T-helper 2 cell treated with Interferon-gamma antibody and Interleukin-4, amounts not matched to agents 5 μg/mL and 100 μg/mL, for 36 hours (primary cell): ENCODE results near the gene DACH2.

ENCODE experiments used
- DNase-seq: peaks from one replicate; pipeline ENCODE4 v3.0.0; 2021; ENCODE audit warnings: low spot score
- H3K27ac Mint-ChIP-seq: one replicate; pipeline ENCODE4 v1.8.0; 2021; ENCODE audit warnings: mild to moderate bottlenecking, mixed read lengths
- H3K27me3 Mint-ChIP-seq: one replicate; pipeline ENCODE4 v1.8.0; 2021; ENCODE audit warnings: low read depth, mixed read lengths
- H3K36me3 Mint-ChIP-seq: one replicate; pipeline ENCODE4 v1.8.0; 2021; ENCODE audit warnings: low read depth, mixed read lengths
- H3K4me1 Mint-ChIP-seq: one replicate; pipeline ENCODE4 v1.8.0; 2021; ENCODE audit warnings: low read depth, mixed read lengths
- H3K4me3 Mint-ChIP-seq: one replicate; pipeline ENCODE4 v1.8.0; 2022; ENCODE audit warnings: mild to moderate bottlenecking, moderate library complexity, mixed read lengths
- H3K9me3 Mint-ChIP-seq: one replicate; pipeline ENCODE4 v1.8.0; 2021; ENCODE audit warnings: mixed read lengths

Gene DACH2

GRCh38 chrX:86370927-86371326, 222.7 kb downstream of the DACH2 start:
- H3K9me3 Mint-ChIP-seq: no peaks in the 10 kb centered on the region
- H3K4me3 Mint-ChIP-seq: no peak overlapping the region
- DNase-seq: no peak
- H3K27ac Mint-ChIP-seq: no peak overlapping the region
- no peaks in the 10 kb centered on the region for H3K27me3 Mint-ChIP-seq
- H3K4me1 Mint-ChIP-seq: no peaks in the 10 kb centered on the region
- H3K36me3 Mint-ChIP-seq: no peaks in the 10 kb centered on the region

GRCh38 chrX:86379209-86379608, 231.0 kb downstream of the DACH2 start:
- no peaks in the 10 kb centered on the region for H3K27me3 Mint-ChIP-seq
- H3K9me3 Mint-ChIP-seq: no peaks in the 10 kb centered on the region
- no peaks in the 10 kb centered on the region for H3K36me3 Mint-ChIP-seq
- DNase-seq: no peak
- H3K4me1 Mint-ChIP-seq: no peaks in the 10 kb centered on the region
- no peak overlapping the region for H3K4me3 Mint-ChIP-seq
- no peak overlapping the region for H3K27ac Mint-ChIP-seq

DNA sequence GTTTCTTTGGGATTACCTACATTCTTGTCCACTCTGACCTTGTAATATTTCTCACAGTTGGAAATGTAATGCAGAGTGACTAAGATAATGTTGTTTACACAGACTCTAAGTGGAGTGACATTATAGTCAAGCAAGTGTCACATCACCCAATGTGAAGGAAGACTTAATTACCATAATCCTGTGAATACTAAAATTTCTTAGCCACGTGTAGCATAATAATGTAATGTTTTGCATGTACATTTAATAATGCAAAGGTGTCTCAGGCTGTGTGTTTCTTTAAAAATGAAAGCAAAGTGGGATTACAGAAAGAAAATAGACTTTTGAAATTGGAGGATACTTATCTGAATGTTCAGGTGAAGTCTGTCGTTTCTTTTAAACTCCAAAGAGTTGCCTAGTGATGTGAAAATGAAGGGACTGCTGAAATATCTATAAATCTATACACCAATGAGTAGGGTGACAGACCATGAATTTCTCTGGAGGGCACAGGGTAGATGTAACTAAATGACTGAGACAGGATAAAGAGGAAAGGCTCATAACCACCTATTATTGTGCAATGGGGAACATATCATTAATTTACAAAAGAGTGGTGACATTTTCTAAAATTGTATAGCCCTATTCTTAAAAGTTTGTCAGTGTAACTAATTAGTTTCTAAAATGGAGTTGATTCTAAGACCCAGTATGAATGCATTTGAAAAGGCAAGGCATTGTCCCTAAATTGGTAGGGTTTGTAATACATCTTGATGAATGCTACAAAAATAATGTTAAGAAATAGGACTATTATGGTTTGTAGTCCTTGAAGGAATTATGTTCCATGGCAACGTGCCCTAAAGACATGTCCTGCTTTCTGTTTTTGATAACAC, 235.7 kb downstream of the DACH2 start:
- Mint-ChIP-seq H3K36me3 (no peaks in the 10 kb centered on the region), H3K4me1 (no peaks in the 10 kb centered on the region), H3K27me3 (no peaks in the 10 kb centered on the region), H3K9me3 (no peaks in the 10 kb centered on the region), H3K4me3 (no peak overlapping the region), H3K27ac (no peak overlapping the region)
- DNase-seq: no peak

- H3K4me1 Mint-ChIP-seq: no peaks in the 10 kb centered on the region
- DNase-seq: no peak
- peaks cover 1% of the 10 kb centered on the region for H3K9me3 Mint-ChIP-seq
- H3K4me3 Mint-ChIP-seq: no peak overlapping the region
- no peaks in the 10 kb centered on the region for H3K36me3 Mint-ChIP-seq
- H3K27ac Mint-ChIP-seq: no peak overlapping the region
- H3K27me3 Mint-ChIP-seq: no peaks in the 10 kb centered on the region
Measured at GRCh38 chrX:86407371-86407770, 259.1 kb downstream of the DACH2 start.

DNA sequence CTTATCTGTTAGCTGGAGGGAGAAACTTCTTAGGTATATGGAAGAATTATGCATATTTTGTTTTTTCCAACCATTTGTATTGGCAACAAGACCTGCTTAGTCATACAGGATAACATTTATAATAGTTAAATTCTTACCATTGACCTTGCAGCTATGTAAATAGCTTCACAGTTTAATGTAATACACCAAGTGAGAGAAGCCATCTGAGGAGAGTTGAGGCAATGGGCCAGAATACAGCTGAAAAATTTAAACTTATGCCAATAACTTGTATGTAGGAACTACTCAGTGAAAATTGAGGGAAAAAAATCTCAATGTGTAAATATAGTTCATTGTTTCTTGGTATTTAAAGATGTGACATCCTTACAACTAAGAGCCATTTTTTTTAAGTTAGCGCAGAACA, 273.5 kb downstream of the DACH2 start:
- DNase-seq: no peak
- Mint-ChIP-seq H3K27me3 (no peaks in the 10 kb centered on the region), H3K36me3 (no peaks in the 10 kb centered on the region), H3K27ac (no peak overlapping the region), H3K9me3 (no peaks in the 10 kb centered on the region), H3K4me3 (no peak overlapping the region), H3K4me1 (no peaks in the 10 kb centered on the region)

DNA sequence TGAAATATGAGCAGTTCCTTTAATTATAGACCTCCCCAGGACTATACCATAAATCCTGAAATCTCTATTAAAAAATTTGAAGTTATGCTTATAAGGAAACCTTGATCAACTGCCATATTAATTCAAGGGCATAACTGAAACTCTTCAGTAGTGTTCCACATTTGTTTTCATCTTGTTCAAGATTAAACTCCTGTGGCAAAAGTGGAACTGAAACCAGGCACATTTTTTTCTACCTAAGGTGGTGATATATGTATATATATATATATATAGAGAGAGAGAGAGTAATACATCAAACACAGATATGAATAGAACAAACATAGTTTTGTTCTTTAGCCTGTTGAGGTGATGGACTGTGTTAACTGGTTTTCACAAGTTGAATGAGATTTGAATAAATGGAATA, 287.9 kb downstream of the DACH2 start:
- H3K36me3 Mint-ChIP-seq: no peaks in the 10 kb centered on the region
- no peaks in the 10 kb centered on the region for H3K27me3 Mint-ChIP-seq
- peaks cover 11% of the 10 kb centered on the region for H3K9me3 Mint-ChIP-seq
- H3K27ac Mint-ChIP-seq: no peak overlapping the region
- H3K4me1 Mint-ChIP-seq: no peaks in the 10 kb centered on the region
- DNase-seq: no peak
- no peak overlapping the region for H3K4me3 Mint-ChIP-seq

DNA sequence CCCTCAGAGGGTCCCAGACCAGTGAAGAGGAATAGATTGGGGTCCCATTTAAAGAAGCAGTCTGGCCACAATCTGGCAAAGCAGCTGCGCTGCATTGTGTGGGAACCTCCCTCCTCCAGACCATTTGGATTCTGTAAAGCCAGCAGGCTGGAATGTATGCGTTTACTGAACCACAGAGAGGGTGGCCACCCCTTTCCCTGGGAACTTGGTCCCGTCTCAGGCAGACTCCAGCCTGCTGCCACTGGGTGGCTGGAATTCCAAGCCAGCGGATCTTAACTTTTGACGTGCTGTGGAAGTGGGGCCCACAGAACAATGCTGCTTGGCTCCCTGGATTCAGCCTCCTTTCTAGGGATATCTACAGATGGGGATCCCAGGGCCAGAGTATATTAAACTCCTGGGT, 307.2 kb downstream of the DACH2 start:
- no peaks in the 10 kb centered on the region for H3K4me1 Mint-ChIP-seq
- H3K9me3 Mint-ChIP-seq: peaks cover 13% of the 10 kb centered on the region
- no peak overlapping the region for H3K27ac Mint-ChIP-seq
- H3K36me3 Mint-ChIP-seq: no peaks in the 10 kb centered on the region
- no peaks in the 10 kb centered on the region for H3K27me3 Mint-ChIP-seq
- DNase-seq: no peak
- H3K4me3 Mint-ChIP-seq: no peak overlapping the region

GRCh38 chrX:86460760-86461159, 312.5 kb downstream of the DACH2 start:
- H3K27ac Mint-ChIP-seq: no peak overlapping the region
- H3K9me3 Mint-ChIP-seq: no peaks in the 10 kb centered on the region
- no peaks in the 10 kb centered on the region for H3K36me3 Mint-ChIP-seq
- H3K4me3 Mint-ChIP-seq: no peak overlapping the region
- H3K4me1 Mint-ChIP-seq: no peaks in the 10 kb centered on the region
- no peaks in the 10 kb centered on the region for H3K27me3 Mint-ChIP-seq
- no peak for DNase-seq

DNA sequence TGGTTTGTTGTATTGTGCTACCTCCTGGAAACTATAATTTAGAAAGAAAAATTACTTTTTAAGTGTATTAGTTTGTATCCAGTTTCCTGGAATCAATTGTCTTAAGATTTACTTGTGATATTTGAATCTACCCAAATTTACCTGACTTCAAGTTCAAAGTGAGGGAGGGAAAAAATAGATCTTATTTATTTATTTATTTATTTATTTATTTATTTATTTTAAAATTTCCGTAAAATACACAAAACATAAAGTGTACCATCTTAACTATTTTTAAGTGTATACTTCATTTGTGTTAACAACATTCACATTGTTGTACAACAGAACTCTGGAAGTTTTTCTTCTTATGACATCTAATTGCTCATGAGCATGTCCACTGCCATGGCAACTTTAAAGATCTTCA, 356.0 kb downstream of the DACH2 start:
- Mint-ChIP-seq H3K36me3 (no peaks in the 10 kb centered on the region), H3K4me3 (no peak overlapping the region), H3K9me3 (no peaks in the 10 kb centered on the region), H3K27ac (no peak overlapping the region), H3K27me3 (no peaks in the 10 kb centered on the region), H3K4me1 (no peaks in the 10 kb centered on the region)
- DNase-seq: no peak

GRCh38 chrX:86507331-86507730, 359.1 kb downstream of the DACH2 start:
- H3K27me3 Mint-ChIP-seq: no peaks in the 10 kb centered on the region
- H3K4me3 Mint-ChIP-seq: no peak overlapping the region
- H3K36me3 Mint-ChIP-seq: no peaks in the 10 kb centered on the region
- no peaks in the 10 kb centered on the region for H3K9me3 Mint-ChIP-seq
- no peak for DNase-seq
- no peak overlapping the region for H3K27ac Mint-ChIP-seq
- H3K4me1 Mint-ChIP-seq: no peaks in the 10 kb centered on the region

DNA sequence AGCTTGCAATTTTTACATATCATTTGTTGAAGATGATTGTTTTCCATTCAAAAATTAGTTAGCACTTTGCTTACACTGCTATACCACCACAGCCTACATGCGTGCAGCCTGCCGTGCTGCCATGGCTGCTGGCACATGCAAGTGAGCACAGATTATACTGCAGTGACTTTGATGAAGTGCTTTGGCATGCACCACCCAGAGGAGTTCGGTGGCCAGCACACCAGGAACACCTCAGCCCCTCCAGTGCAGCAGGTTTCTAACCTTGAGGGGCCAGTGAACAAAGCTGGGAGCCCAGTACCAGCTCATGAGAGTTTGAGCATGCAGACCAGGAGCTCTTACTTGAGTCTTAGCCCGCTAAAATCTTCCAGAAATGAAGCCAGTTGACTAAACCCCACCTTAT, 431.5 kb downstream of the DACH2 start:
- no peak for DNase-seq
- H3K9me3 Mint-ChIP-seq: no peaks in the 10 kb centered on the region
- no peaks in the 10 kb centered on the region for H3K36me3 Mint-ChIP-seq
- no peaks in the 10 kb centered on the region for H3K4me1 Mint-ChIP-seq
- H3K27me3 Mint-ChIP-seq: no peaks in the 10 kb centered on the region
- H3K4me3 Mint-ChIP-seq: no peak overlapping the region
- no peak overlapping the region for H3K27ac Mint-ChIP-seq

- Mint-ChIP-seq H3K4me1 (no peaks in the 10 kb centered on the region), H3K27ac (no peak overlapping the region), H3K36me3 (no peaks in the 10 kb centered on the region), H3K9me3 (peaks cover 4% of the 10 kb centered on the region), H3K27me3 (no peaks in the 10 kb centered on the region), H3K4me3 (no peak overlapping the region)
- DNase-seq: no peak
Measured at GRCh38 chrX:86604607-86605006, 456.4 kb downstream of the DACH2 start.

DNA sequence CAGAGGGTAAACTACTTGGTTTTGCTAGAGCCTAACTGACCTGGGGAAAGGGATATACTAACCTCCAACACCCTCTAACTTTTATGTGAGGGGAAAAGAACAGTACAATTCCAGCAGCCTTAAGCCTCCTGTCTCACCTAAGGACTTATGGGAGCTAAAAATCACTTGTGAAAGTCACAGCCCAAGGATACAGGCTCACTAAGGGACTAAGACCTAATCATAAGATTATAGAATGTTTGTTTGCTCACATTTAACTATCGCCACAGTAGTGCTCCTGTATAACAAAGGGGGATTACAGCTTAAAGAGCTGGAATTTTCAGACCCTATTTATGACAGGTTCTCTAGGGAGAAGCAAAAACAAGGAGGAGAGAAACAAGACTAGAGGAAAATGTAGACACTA, 548.7 kb downstream of the DACH2 start:
- DNase-seq: no peak
- H3K4me1 Mint-ChIP-seq: no peaks in the 10 kb centered on the region
- no peaks in the 10 kb centered on the region for H3K27me3 Mint-ChIP-seq
- peaks cover 5% of the 10 kb centered on the region for H3K9me3 Mint-ChIP-seq
- H3K36me3 Mint-ChIP-seq: no peaks in the 10 kb centered on the region
- no peak overlapping the region for H3K4me3 Mint-ChIP-seq
- H3K27ac Mint-ChIP-seq: no peak overlapping the region

GRCh38 chrX:86711531-86712180, 563.4 kb downstream of the DACH2 start:
- no peaks in the 10 kb centered on the region for H3K4me1 Mint-ChIP-seq
- H3K27ac Mint-ChIP-seq: no peak overlapping the region
- no peak for DNase-seq
- H3K9me3 Mint-ChIP-seq: no peaks in the 10 kb centered on the region
- H3K4me3 Mint-ChIP-seq: no peak overlapping the region
- H3K27me3 Mint-ChIP-seq: no peaks in the 10 kb centered on the region
- H3K36me3 Mint-ChIP-seq: no peaks in the 10 kb centered on the region

- DNase-seq: no peak
- H3K9me3 Mint-ChIP-seq: no peaks in the 10 kb centered on the region
- H3K4me1 Mint-ChIP-seq: no peaks in the 10 kb centered on the region
- no peaks in the 10 kb centered on the region for H3K36me3 Mint-ChIP-seq
- H3K4me3 Mint-ChIP-seq: no peak overlapping the region
- no peak overlapping the region for H3K27ac Mint-ChIP-seq
- H3K27me3 Mint-ChIP-seq: no peaks in the 10 kb centered on the region
Measured at GRCh38 chrX:86714441-86714840, 566.2 kb downstream of the DACH2 start.
